Naive thymus-derived CD4-positive, alpha-beta T cell (primary cell): ENCODE data around the gene KDM6A. TPM values are rescaled to one million over a fixed set of nuclear protein-coding genes. Genes with fewer than 3 reads are reported as not detected.
A peak's percentile ranks its signal among the peaks of the same experiment; 100 is the strongest.

Source experiments
- ATAC-seq: fragments of 150-1000 bp; cut with Tn5 transposase; 2 replicates; pipeline ENCODE4 v1.10.0; 2021; ENCODE audit warnings: mild to moderate bottlenecking, moderate library complexity
- CTCF ChIA-PET: fragments of 350-600 bp; sonication (Branson Sonifier 250); formaldehyde crosslinking; loops from one replicate; lab custom pipeline; 2021; ENCODE audit warnings: antibody characterized with exemption; lab: Charles Lee
- POLR2A ChIA-PET: fragments of 350-600 bp; sonication (Branson Sonifier 250); formaldehyde crosslinking; loops from one replicate; lab custom pipeline; 2021; ENCODE audit warnings: antibody characterized with exemption, inconsistent platforms; lab: Charles Lee
- DNase-seq, 9 donors: peaks; one replicate each; pipeline versions ENCODE4 v3.0.0 to v3.0.0-alpha.2; 2020 to 2022; ENCODE audit warnings: mixed read lengths in 1 of 9
- H3K27ac ChIP-seq: one replicate; pipeline ENCODE4 v1.7.0; 2013; ENCODE audit warnings: mild to moderate bottlenecking, low read depth, low read length, moderate library complexity
- H3K27me3 ChIP-seq, 2 donors: one replicate each; pipeline ENCODE4 v1.7.0; 2013; ENCODE audit warnings: low read length in 2 of 2, mild to moderate bottlenecking in 2 of 2, moderate library complexity in 2 of 2; ENCODE audit not compliant: control insufficient read depth in 2 of 2, insufficient read depth in 2 of 2
- H3K36me3 ChIP-seq, 3 experiments: 1 replicate in 2 of 3; 2 replicates in 1 of 3; pipeline ENCODE4 v1.7.0; 2013; ENCODE audit warnings: low read length in 3 of 3, mild to moderate bottlenecking in 3 of 3, moderate library complexity in 1 of 3; ENCODE audit not compliant: insufficient read depth in 3 of 3, control insufficient read depth in 2 of 3
- H3K4me1 ChIP-seq, 2 donors: one replicate each; pipeline ENCODE4 v1.7.0; 2013; ENCODE audit warnings: low read length in 2 of 2, mild to moderate bottlenecking in 2 of 2, moderate library complexity in 1 of 2; ENCODE audit not compliant: control insufficient read depth in 2 of 2, insufficient read depth in 2 of 2
- H3K4me3 ChIP-seq: 2 replicates; pipeline ENCODE4 v1.7.0; 2013; ENCODE audit warnings: mild to moderate bottlenecking, low read length
- H3K9me3 ChIP-seq, 3 experiments: 1 replicate in 2 of 3; 2 replicates in 1 of 3; pipeline ENCODE4 v1.7.0; 2013; ENCODE audit warnings: low read length in 3 of 3; ENCODE audit not compliant: control insufficient read depth in 2 of 3
- H3K27ac Mint-ChIP-seq, 9 donors: one replicate each; pipeline ENCODE4 v1.8.0; 2020 to 2022; ENCODE audit warnings: mixed read lengths in 9 of 9, mild to moderate bottlenecking in 8 of 9, moderate library complexity in 5 of 9, inconsistent platforms in 2 of 9
- H3K27me3 Mint-ChIP-seq, 5 donors: one replicate each; pipeline ENCODE4 v1.8.0; 2021 to 2022; ENCODE audit warnings: mixed read lengths in 5 of 5, mild to moderate bottlenecking in 1 of 5
- H3K36me3 Mint-ChIP-seq, 5 donors: one replicate each; pipeline ENCODE4 v1.8.0; 2020 to 2022; ENCODE audit warnings: mixed read lengths in 5 of 5, mild to moderate bottlenecking in 3 of 5, inconsistent platforms in 1 of 5
- H3K4me1 Mint-ChIP-seq, 7 donors: one replicate each; pipeline ENCODE4 v1.8.0; 2020 to 2022; ENCODE audit warnings: mixed read lengths in 7 of 7, mild to moderate bottlenecking in 3 of 7, inconsistent platforms in 1 of 7
- H3K4me3 Mint-ChIP-seq, 10 donors: one replicate each; pipeline ENCODE4 v1.8.0; 2020 to 2022; ENCODE audit warnings: mild to moderate bottlenecking in 10 of 10, mixed read lengths in 10 of 10, moderate library complexity in 6 of 10, inconsistent platforms in 2 of 10
- H3K9me3 Mint-ChIP-seq, 11 donors: one replicate each; pipeline ENCODE4 v1.8.0; 2020 to 2022; ENCODE audit warnings: mixed read lengths in 11 of 11, mild to moderate bottlenecking in 4 of 11, inconsistent platforms in 1 of 11, moderate library complexity in 1 of 11
- intact Hi-C, 2 donors: fragments of 100-400 bp; cut with micrococcal nuclease; formaldehyde crosslinking; loops; one replicate each; pipeline ENCODE4 v1.15.1; 2023
- polyA plus RNA-seq, 2 donors: library from polyadenylated mRNA; unstranded; fragments of 300-500 nt; fragmentation: Illumina TruSeq; gene quantifications; one replicate each; pipeline ENCODE4 v1.2.3, GENCODE V29; 2021
- total RNA-seq, 6 experiments: library from RNA in 5 of 6; stranded (reverse) in 5 of 6; gene quantifications; 1 replicate in 5 of 6; 2 replicates in 1 of 6; pipeline ENCODE4 v1.2.3 and lab custom pipeline; 2021 to 2026

KDM6A gene
- total and polyA plus RNA-seq, 7 experiments from 2014 or later = 17.9 to 55.6 (median 46.9) TPM

- no peak overlapping the region for H3K27ac Mint-ChIP-seq
- Histone ChIP-seq H3K4me3 (no peak overlapping the region), H3K4me1 (no peaks in the 10 kb centered on the region), H3K27ac (no peak overlapping the region), H3K36me3 (no peaks in the 10 kb centered on the region), H3K27me3 (no peaks in the 10 kb centered on the region), H3K9me3 (no peaks in the 10 kb centered on the region)
- DNase-seq (no peak), ATAC-seq (no peak)
- POLR2A ChIA-PET = no interaction called here
- no peak overlapping the region for H3K4me3 Mint-ChIP-seq
- CTCF ChIA-PET = no interaction called here
- no peaks in the 10 kb centered on the region for H3K36me3 Mint-ChIP-seq
- intact Hi-C loops = no loop called here
- no peaks in the 10 kb centered on the region for H3K4me1 Mint-ChIP-seq
- H3K27me3 Mint-ChIP-seq = no peaks in the 10 kb centered on the region
- H3K9me3 Mint-ChIP-seq = no peaks in the 10 kb centered on the region
Observed at GRCh38 chrX:45145492-45146215, 272.7 kb downstream of the KDM6A start.

- Mint-ChIP-seq H3K27ac (no peak overlapping the region), H3K27me3 (no peaks in the 10 kb centered on the region), H3K4me1 (no peaks in the 10 kb centered on the region), H3K36me3 (no peaks in the 10 kb centered on the region), H3K4me3 (no peak overlapping the region), H3K9me3 (no peaks in the 10 kb centered on the region)
- DNase-seq (no peak), ATAC-seq (no peak)
- no peaks in the 10 kb centered on the region for H3K27me3 ChIP-seq
- no peaks in the 10 kb centered on the region for H3K36me3 ChIP-seq
- ChIA-PET POLR2A (no interaction called here), CTCF (no interaction called here)
- H3K27ac ChIP-seq = no peak overlapping the region
- no peaks in the 10 kb centered on the region for H3K9me3 ChIP-seq
- H3K4me3 ChIP-seq = no peak overlapping the region
- intact Hi-C loops = no loop called here
- H3K4me1 ChIP-seq = no peaks in the 10 kb centered on the region
Observed at GRCh38 chrX:45150821-45151220, 277.8 kb downstream of the KDM6A start.

GRCh38 chrX:45154033-45154360, 281.0 kb downstream of the KDM6A start:
- H3K9me3 Mint-ChIP-seq = no peaks in the 10 kb centered on the region
- ChIA-PET CTCF (no interaction called here), POLR2A (no interaction called here)
- no peak overlapping the region for H3K4me3 Mint-ChIP-seq
- no peaks in the 10 kb centered on the region for H3K36me3 Mint-ChIP-seq
- Histone ChIP-seq H3K27ac (no peak overlapping the region), H3K9me3 (no peaks in the 10 kb centered on the region), H3K4me3 (no peak overlapping the region), H3K4me1 (no peaks in the 10 kb centered on the region), H3K27me3 (no peaks in the 10 kb centered on the region), H3K36me3 (no peaks in the 10 kb centered on the region)
- DNase-seq (no peak), ATAC-seq (no peak)
- intact Hi-C loops = no loop called here
- H3K4me1 Mint-ChIP-seq = no peaks in the 10 kb centered on the region
- H3K27ac Mint-ChIP-seq = peak overlapping the region in 1 of 9 donors; percentile 21
- no peaks in the 10 kb centered on the region for H3K27me3 Mint-ChIP-seq

GRCh38 chrX:45154462-45154861, 281.5 kb downstream of the KDM6A start:
- no peaks in the 10 kb centered on the region for H3K4me1 Mint-ChIP-seq
- Histone ChIP-seq H3K9me3 (no peaks in the 10 kb centered on the region), H3K36me3 (no peaks in the 10 kb centered on the region), H3K27ac (no peak overlapping the region), H3K4me1 (no peaks in the 10 kb centered on the region), H3K4me3 (no peak overlapping the region), H3K27me3 (no peaks in the 10 kb centered on the region)
- no peaks in the 10 kb centered on the region for H3K36me3 Mint-ChIP-seq
- DNase-seq (no peak), ATAC-seq (no peak)
- intact Hi-C loops = no loop called here
- ChIA-PET POLR2A (no interaction called here), CTCF (no interaction called here)
- H3K4me3 Mint-ChIP-seq = no peak overlapping the region
- H3K27ac Mint-ChIP-seq = peak overlapping the region in 1 of 9 donors; percentile 21
- no peaks in the 10 kb centered on the region for H3K27me3 Mint-ChIP-seq
- peaks cover 0 to 2% (median 0%) of the 10 kb centered on the region in 11 donors for H3K9me3 Mint-ChIP-seq

GRCh38 chrX:45157647-45158046, 284.7 kb downstream of the KDM6A start:
- Histone ChIP-seq H3K4me1 (no peaks in the 10 kb centered on the region), H3K9me3 (no peaks in the 10 kb centered on the region), H3K27ac (no peak overlapping the region), H3K4me3 (no peak overlapping the region), H3K36me3 (no peaks in the 10 kb centered on the region), H3K27me3 (no peaks in the 10 kb centered on the region)
- ChIA-PET POLR2A (no interaction called here), CTCF (no interaction called here)
- no peaks in the 10 kb centered on the region for H3K27me3 Mint-ChIP-seq
- H3K36me3 Mint-ChIP-seq = peaks cover 0 to 3% (median 0%) of the 10 kb centered on the region in 5 donors
- ATAC-seq (no peak), DNase-seq (no peak)
- peaks cover 0 to 17% (median 8%) of the 10 kb centered on the region in 11 donors for H3K9me3 Mint-ChIP-seq
- no peaks in the 10 kb centered on the region for H3K4me1 Mint-ChIP-seq
- intact Hi-C loops = no loop called here
- no peak overlapping the region for H3K4me3 Mint-ChIP-seq
- H3K27ac Mint-ChIP-seq = no peak overlapping the region

Other genes with a start within 250 kb of the KDM6A start
- gene DUSP21, start 29.2 kb upstream of the KDM6A start, total RNA-seq = not detected
- not detected for gene DUSP21, start 29.2 kb upstream of the KDM6A start, polyA plus RNA-seq